ENCODE results near the gene SRGAP1. TPM values are rescaled to one million over a fixed set of nuclear protein-coding genes. Genes with fewer than 3 reads are reported as not detected.

Gene SRGAP1
- total and polyA plus RNA-seq, 2 of the 13 experiments (the other 11 are each of a cell fraction or from before 2014, with no cell fraction given), result 1.6 to 3.4 TPM

DNA sequence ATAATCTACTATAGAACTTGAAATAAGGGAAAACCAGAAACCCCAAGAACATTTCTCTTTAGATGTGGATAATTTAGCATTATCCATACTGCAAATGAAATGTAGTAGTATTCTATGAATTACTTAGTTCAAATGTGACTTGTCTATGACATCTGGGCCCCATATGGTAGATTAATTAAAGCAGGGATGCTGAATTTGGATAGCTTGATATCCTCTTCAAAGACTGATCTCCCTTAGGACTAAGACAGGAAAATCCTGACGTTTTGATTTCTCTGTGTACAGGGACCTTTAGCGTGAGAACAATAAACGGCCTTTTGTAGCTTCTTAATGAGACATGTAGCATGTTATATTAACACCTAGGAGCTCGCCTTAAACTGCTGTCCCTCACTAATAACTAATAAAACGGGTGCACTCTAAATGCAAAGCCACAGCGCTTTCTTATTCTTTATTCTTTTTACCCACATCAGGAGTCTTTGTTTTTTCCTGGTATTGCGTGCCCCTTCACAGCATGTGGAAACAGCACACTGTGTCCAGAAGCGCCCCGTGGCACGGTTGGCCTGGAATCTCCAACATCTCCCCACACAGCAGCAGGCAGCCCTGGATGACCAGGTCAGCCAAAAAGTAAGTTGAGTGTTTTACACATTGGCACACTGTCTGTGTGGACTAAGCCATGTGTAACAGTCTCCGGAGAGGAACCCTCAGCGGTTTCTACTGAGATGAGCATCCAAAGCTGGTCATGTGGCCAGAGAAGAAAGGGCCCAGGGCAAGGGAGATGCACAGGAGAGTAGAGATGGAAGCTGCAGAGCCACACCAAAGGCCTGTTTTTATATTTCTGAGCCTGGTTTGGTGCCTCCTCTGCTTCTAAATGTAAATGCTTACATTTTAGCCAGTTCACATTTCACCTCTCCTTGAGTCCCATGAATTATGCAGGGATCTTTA, 93.1 kb downstream of the SRGAP1 start:
- ChIA-PET POLR2A (no interaction called here), CTCF (ENCODE audit: low intra/inter-chr PET ratio, low total read pairs) (no interaction called here)
- H2AFZ ChIP-seq (ENCODE audit: low read length), result no peak overlapping the region
- peaks cover 21% of the 10 kb centered on the region for H3K4me1 ChIP-seq (ENCODE audit: insufficient read depth, low read length)
- H3K79me2 ChIP-seq (ENCODE audit: insufficient read depth, low read length), result no peaks in the 10 kb centered on the region
- ATAC-seq (no peak), DNase-seq (ENCODE audit: low spot score) (no peak), FAIRE-seq (no peak)
- WGBS (ENCODE audit: low lambda C conversion rate), result 97% methylated on average over 12 of the region's 12 CpGs
- H3K27ac ChIP-seq (ENCODE audit: extremely low read length, insufficient read depth, low read length), result no peak overlapping the region
- H3K36me3 ChIP-seq (replicated peaks in 1 of 2; ENCODE audit: control insufficient read depth in 1 of 2, insufficient read depth in 2 of 2, low read length in 2 of 2), result peaks cover 0 to 1% of the 10 kb centered on the region in 2 experiments; a peak in 2 of 5 replicates
- no peak overlapping the region for H3K9ac ChIP-seq (ENCODE audit: insufficient read depth, low read depth, low read length)
- no TSS peak for BruUV-seq (replicated peaks)
- no peaks in the 10 kb centered on the region for H3K27me3 ChIP-seq (ENCODE audit: control insufficient read depth in 1 of 2, insufficient read depth in 2 of 2, low read length in 2 of 2)
- TF ChIP-seq, protein P1, sequence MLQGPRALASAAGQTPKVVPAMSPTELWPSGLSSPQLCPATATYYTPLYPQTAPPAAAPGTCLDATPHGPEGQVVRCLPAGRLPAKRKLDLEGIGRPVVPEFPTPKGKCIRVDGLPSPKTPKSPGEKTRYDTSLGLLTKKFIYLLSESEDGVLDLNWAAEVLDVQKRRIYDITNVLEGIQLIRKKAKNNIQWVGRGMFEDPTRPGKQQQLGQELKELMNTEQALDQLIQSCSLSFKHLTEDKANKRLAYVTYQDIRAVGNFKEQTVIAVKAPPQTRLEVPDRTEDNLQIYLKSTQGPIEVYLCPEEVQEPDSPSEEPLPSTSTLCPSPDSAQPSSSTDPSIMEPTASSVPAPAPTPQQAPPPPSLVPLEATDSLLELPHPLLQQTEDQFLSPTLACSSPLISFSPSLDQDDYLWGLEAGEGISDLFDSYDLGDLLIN (CRISPR knock-in tag; IDR thresholded peaks at IDR 0.05; ENCODE audit: borderline replicate concordance), result no peak
- TF ChIP-seq PAWR (CRISPR knock-in tag; IDR thresholded peaks at IDR 0.05; ENCODE audit: borderline replicate concordance) (no peak), SKI (IDR thresholded peaks at IDR 0.05; ENCODE audit: partially characterized antibody) (no peak), ISX (CRISPR knock-in tag; conservative IDR thresholded peaks at IDR 0.05) (no peak), ZNF782 (CRISPR knock-in tag; IDR thresholded peaks at IDR 0.05; ENCODE audit: borderline replicate concordance) (no peak), SOX6 (IDR thresholded peaks at IDR 0.05) (no peak), SOX6 (CRISPR knock-in tag; IDR thresholded peaks at IDR 0.05) (no peak), ZNF660 (CRISPR knock-in tag; IDR thresholded peaks at IDR 0.05; ENCODE audit: borderline replicate concordance, low read depth) (no peak), SIN3A (IDR thresholded peaks at IDR 0.05; ENCODE audit: borderline replicate concordance, low read depth, low read length) (no peak), RARG (CRISPR knock-in tag; IDR thresholded peaks at IDR 0.05; ENCODE audit: low read depth) (no peak), FLYWCH1 (CRISPR knock-in tag; IDR thresholded peaks at IDR 0.05) (no peak), ZSCAN21 (CRISPR knock-in tag; IDR thresholded peaks at IDR 0.05; ENCODE audit: borderline replicate concordance) (no peak), BORCS8-MEF2B (CRISPR knock-in tag; IDR thresholded peaks at IDR 0.05) (no peak)
- TF ChIP-seq, protein P2, sequence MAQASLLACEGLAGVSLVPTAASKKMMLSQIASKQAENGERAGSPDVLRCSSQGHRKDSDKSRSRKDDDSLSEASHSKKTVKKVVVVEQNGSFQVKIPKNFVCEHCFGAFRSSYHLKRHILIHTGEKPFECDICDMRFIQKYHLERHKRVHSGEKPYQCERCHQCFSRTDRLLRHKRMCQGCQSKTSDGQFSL (CRISPR knock-in tag; IDR thresholded peaks at IDR 0.05), result no peak
- TF ChIP-seq, protein P3, sequence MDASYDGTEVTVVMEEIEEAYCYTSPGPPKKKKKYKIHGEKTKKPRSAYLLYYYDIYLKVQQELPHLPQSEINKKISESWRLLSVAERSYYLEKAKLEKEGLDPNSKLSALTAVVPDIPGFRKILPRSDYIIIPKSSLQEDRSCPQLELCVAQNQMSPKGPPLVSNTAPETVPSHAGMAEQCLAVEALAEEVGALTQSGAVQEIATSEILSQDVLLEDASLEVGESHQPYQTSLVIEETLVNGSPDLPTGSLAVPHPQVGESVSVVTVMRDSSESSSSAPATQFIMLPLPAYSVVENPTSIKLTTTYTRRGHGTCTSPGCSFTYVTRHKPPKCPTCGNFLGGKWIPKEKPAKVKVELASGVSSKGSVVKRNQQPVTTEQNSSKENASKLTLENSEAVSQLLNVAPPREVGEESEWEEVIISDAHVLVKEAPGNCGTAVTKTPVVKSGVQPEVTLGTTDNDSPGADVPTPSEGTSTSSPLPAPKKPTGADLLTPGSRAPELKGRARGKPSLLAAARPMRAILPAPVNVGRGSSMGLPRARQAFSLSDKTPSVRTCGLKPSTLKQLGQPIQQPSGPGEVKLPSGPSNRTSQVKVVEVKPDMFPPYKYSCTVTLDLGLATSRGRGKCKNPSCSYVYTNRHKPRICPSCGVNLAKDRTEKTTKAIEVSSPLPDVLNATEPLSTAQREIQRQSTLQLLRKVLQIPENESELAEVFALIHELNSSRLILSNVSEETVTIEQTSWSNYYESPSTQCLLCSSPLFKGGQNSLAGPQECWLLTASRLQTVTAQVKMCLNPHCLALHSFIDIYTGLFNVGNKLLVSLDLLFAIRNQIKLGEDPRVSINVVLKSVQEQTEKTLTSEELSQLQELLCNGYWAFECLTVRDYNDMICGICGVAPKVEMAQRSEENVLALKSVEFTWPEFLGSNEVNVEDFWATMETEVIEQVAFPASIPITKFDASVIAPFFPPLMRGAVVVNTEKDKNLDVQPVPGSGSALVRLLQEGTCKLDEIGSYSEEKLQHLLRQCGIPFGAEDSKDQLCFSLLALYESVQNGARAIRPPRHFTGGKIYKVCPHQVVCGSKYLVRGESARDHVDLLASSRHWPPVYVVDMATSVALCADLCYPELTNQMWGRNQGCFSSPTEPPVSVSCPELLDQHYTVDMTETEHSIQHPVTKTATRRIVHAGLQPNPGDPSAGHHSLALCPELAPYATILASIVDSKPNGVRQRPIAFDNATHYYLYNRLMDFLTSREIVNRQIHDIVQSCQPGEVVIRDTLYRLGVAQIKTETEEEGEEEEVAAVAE (CRISPR knock-in tag; IDR thresholded peaks at IDR 0.05; ENCODE audit: borderline replicate concordance), result no peak
- no peaks in the 10 kb centered on the region for H3K9me3 ChIP-seq (ENCODE audit: low read length)
- in situ Hi-C loops (cut with HindIII; ENCODE audit: extremely low pct_ligation_motif_present, low pct_unique_long_range_greater_than_20kb) (no loop called here), intact Hi-C loops (cut with micrococcal nuclease; ENCODE audit: unreplicated experiment) (no loop called here)
- no peak overlapping the region for H3K4me3 ChIP-seq (replicated peaks in 1 of 3; ENCODE audit: insufficient read depth in 1 of 3, low read depth in 2 of 3, low read length in 3 of 3)
- no peaks in the 10 kb centered on the region for H4K20me1 ChIP-seq (ENCODE audit: insufficient read depth, low read length)
- no peak overlapping the region for H3K4me2 ChIP-seq (ENCODE audit: low read depth, low read length)
